Hepatocyte (in vitro differentiated cells): Measurements from ENCODE around the gene HSCB. TPM values are rescaled to one million over a fixed set of nuclear protein-coding genes. Genes with fewer than 3 reads are reported as not detected.
"Not testable (repeated sequence)": the region's sequence is repeated elsewhere in the genome, so short reads cannot be mapped to it uniquely, and the experiment has no call there.

Source experiments
- DNase-seq: peaks from one replicate; pipeline ENCODE4 v3.0.0-alpha.2; 2016; ENCODE audit warnings: low spot score
- H2AFZ ChIP-seq: fragments of 200-600 bp; sonication (generic); 2 replicates; pipeline ENCODE4 v1.6.0; 2016; ENCODE audit warnings: antibody characterized with exemption, mild to moderate bottlenecking
- H3K27ac ChIP-seq: fragments of 200-600 bp; sonication (generic); 2 replicates; pipeline ENCODE4 v1.5.1; 2016; ENCODE audit warnings: mild to moderate bottlenecking
- H3K27me3 ChIP-seq: fragments of 200-600 bp; sonication (generic); 2 replicates; pipeline ENCODE4 v1.6.1; 2016
- H3K36me3 ChIP-seq: fragments of 200-600 bp; sonication (generic); replicated peaks from 2 replicates; pipeline ENCODE4 v1.5.1; 2016; ENCODE audit warnings: low read depth; ENCODE audit not compliant: insufficient read depth
- H3K4me1 ChIP-seq: fragments of 200-600 bp; sonication (generic); 2 replicates; pipeline ENCODE4 v1.5.1; 2016; ENCODE audit warnings: mild to moderate bottlenecking, moderate library complexity; ENCODE audit not compliant: insufficient read depth
- H3K4me2 ChIP-seq: fragments of 200-600 bp; sonication (generic); 2 replicates; pipeline ENCODE4 v1.6.0; 2016
- H3K4me3 ChIP-seq: fragments of 200-600 bp; sonication (generic); 2 replicates; pipeline ENCODE4 v1.5.1; 2016; ENCODE audit warnings: mild to moderate bottlenecking
- H3K79me2 ChIP-seq: fragments of 200-600 bp; sonication (generic); 2 replicates; pipeline ENCODE4 v1.6.0; 2017; ENCODE audit warnings: mild to moderate bottlenecking
- H3K9me2 ChIP-seq: fragments of 200-600 bp; sonication (generic); replicated peaks from 2 replicates; pipeline ENCODE4 v1.6.0; 2017; ENCODE audit warnings: mild to moderate bottlenecking; ENCODE audit not compliant: insufficient read depth
- H3K9me3 ChIP-seq: fragments of 200-600 bp; sonication (generic); 2 replicates; pipeline ENCODE4 v1.5.1; 2016; ENCODE audit warnings: low read depth, mild to moderate bottlenecking
- H4K20me1 ChIP-seq: fragments of 200-600 bp; sonication (generic); 2 replicates; pipeline ENCODE4 v1.6.0; 2016; ENCODE audit warnings: mild to moderate bottlenecking; ENCODE audit not compliant: insufficient read depth, poor library complexity, severe bottlenecking
- EZH2 ChIP-seq: fragments of 200-600 bp; sonication (generic); IDR thresholded peaks from 2 replicates; pipeline ENCODE4 v1.6.1; 2016; ENCODE audit warnings: antibody characterized with exemption, mild to moderate bottlenecking, borderline replicate concordance
- EZH2phosphoT487 ChIP-seq: fragments of 200-600 bp; sonication (generic); IDR thresholded peaks from one replicate; pipeline ENCODE4 v1.6.1; 2018; ENCODE audit warnings: antibody characterized with exemption, mild to moderate bottlenecking, low read depth, moderate library complexity; ENCODE audit not compliant: unreplicated experiment, severe bottlenecking
- WGBS: methylation state at CpG from one replicate; pipeline ENCODE4 v1.1.6; 2016; ENCODE audit warnings: low lambda C conversion rate; ENCODE audit errors: missing lambda C conversion rate; 5-methylcytosine and 5-hydroxymethylcytosine counted together
- polyA plus RNA-seq: library from polyadenylated mRNA; unstranded; fragments of >200 nt; fragmentation: Nextera tagmentation; extraction: Ambion mirVana; gene quantifications from 2 replicates; pipeline ENCODE4 v1.2.1, GENCODE V29; 2016
- total RNA-seq: library from RNA; depleted of rRNA; stranded (reverse); fragments of >200 nt; gene quantifications from 2 replicates; pipeline ENCODE4 v1.2.3, GENCODE V29; 2014
- TF ChIP-seq, protein P1 (sequence below): fragments of 200-600 bp; sonication (generic); IDR thresholded peaks from 2 replicates; pipeline ENCODE4 v1.5.1; 2016; ENCODE audit warnings: antibody characterized with exemption, mild to moderate bottlenecking; ENCODE audit not compliant: poor library complexity

Gene HSCB, protein sequence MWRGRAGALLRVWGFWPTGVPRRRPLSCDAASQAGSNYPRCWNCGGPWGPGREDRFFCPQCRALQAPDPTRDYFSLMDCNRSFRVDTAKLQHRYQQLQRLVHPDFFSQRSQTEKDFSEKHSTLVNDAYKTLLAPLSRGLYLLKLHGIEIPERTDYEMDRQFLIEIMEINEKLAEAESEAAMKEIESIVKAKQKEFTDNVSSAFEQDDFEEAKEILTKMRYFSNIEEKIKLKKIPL
- 18.9 and 30.8 TPM in 2 replicates for total RNA-seq
- 20.6 and 22.6 TPM in 2 replicates for polyA plus RNA-seq

DNA sequence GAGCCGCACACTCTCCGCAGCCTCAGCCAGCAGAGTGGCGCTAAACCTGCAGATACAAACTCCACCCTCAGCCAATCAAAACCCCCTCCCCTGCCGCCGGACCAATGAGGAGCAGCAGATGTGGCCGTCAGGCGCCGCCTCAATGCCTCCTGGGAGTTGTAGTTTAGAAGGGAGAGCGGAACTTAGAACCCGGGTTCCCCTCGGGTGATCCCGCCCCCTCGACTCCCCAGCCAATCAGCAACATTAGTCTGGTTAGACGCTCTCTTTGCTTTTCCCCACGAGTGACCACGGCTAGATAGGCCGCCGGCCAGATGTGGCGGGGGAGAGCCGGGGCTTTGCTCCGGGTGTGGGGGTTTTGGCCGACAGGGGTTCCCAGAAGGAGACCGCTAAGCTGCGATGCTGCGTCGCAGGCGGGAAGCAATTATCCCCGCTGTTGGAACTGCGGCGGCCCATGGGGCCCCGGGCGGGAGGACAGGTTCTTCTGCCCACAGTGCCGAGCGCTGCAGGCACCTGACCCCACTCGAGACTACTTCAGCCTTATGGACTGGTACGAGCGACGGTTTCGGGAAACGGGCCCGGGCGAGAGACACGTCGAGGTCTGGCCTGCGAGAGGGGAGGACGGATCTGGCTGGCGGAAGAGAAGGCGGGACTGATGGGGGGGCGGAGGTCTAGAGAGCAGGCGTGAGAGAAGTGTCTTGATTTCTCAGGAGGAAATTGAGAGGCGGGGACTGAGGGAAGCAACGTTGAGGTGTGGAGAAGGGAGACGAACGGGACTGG, at the start of gene HSCB, which contains the start of gene CHEK2:
HSCB (plus strand) TSS at position 255 of the 777 bp plus-strand sequence; CDS start at position 312, 57 bp downstream.
CHEK2 (minus strand) TSS at position 36 of the 777 bp plus-strand sequence. CDS start 7,099 bp downstream, outside the sequence.
- TF ChIP-seq EZH2phosphoT487 (no peak), EZH2 (no peak)
- TF ChIP-seq, protein P1, sequence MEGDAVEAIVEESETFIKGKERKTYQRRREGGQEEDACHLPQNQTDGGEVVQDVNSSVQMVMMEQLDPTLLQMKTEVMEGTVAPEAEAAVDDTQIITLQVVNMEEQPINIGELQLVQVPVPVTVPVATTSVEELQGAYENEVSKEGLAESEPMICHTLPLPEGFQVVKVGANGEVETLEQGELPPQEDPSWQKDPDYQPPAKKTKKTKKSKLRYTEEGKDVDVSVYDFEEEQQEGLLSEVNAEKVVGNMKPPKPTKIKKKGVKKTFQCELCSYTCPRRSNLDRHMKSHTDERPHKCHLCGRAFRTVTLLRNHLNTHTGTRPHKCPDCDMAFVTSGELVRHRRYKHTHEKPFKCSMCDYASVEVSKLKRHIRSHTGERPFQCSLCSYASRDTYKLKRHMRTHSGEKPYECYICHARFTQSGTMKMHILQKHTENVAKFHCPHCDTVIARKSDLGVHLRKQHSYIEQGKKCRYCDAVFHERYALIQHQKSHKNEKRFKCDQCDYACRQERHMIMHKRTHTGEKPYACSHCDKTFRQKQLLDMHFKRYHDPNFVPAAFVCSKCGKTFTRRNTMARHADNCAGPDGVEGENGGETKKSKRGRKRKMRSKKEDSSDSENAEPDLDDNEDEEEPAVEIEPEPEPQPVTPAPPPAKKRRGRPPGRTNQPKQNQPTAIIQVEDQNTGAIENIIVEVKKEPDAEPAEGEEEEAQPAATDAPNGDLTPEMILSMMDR, result no peak
- H3K4me3 ChIP-seq, result peak within 1 kb of the TSS; percentile 59
- peaks cover 47% of the 10 kb centered on the region for H3K79me2 ChIP-seq
- no peaks in the 10 kb centered on the region for H3K9me3 ChIP-seq
- H2AFZ ChIP-seq, result peak within 1 kb of the TSS; percentile 67
- H4K20me1 ChIP-seq, result no peaks in the 10 kb centered on the region
- H3K36me3 ChIP-seq, result no peaks in the 10 kb centered on the region
- WGBS, result under 1% methylated on average over 47 of the region's 54 CpGs
- peak within 1 kb of the TSS; percentile 92 for H3K27ac ChIP-seq
- H3K4me2 ChIP-seq, result peak within 1 kb of the TSS; percentile 88
- no peaks in the 10 kb centered on the region for H3K27me3 ChIP-seq
- peaks cover 8% of the 10 kb centered on the region for H3K4me1 ChIP-seq
- DNase-seq, result peak; percentile 99
- no peaks in the 10 kb centered on the region for H3K9me2 ChIP-seq

DNA sequence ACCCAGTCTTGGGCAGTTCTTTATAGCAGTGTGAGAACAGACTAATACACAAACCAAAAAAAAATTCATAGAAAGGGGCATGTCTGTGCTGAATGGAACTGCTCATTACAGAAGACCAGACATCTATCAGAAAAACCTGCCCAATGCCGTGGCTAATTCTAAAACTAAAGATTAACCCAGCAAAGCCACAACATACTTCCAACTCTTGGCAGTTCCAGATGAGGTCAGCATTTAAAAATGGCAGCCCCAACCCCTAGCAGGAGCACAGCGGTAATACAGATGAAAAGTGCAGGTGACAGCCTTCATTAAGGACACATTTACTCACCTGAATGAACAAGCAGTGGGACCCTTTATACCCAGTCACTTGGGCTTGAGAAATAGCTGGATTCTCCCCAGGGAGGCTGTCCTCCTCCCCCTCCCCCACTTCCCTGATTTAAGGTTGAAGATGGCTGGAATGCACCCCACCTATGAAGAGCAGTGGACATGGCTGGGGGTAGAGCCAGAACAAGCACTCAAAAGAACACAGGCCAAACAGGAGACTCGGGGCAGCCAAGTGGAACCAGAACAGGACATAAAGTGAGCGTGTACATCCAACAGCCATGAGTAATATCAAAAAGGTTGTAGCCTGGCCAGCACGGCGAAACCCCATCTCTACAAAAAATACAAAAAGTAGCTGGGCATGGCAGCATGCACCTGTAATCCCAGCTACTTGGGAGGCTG, 48.6 kb upstream of the HSCB start:
- WGBS, result 95% methylated on average over 6 of the region's 6 CpGs
- not testable (repeated sequence) for H4K20me1 ChIP-seq, H3K36me3 ChIP-seq, H3K9me2 ChIP-seq, H2AFZ ChIP-seq, H3K79me2 ChIP-seq, H3K4me1 ChIP-seq, DNase-seq, H3K4me2 ChIP-seq, H3K4me3 ChIP-seq, H3K27ac ChIP-seq, H3K9me3 ChIP-seq, H3K27me3 ChIP-seq

DNA sequence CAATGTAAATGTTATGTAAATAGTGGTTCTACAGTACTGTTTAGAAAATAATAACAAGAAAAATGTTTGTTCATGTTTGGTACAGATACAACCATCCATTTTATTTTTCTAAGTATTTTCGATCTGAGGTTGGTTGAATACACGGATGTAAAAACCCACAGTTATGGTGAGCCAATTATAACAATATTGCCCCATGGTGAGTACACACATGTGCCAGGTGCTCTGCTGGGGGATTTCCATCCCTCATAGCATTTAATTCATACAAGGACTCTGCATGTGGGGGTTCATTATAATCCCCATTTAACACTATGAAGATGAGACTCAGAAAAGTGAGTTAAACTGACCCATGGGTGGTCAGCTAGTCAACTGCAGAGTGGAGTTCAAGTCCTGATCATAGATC, 38.9 kb upstream of the HSCB start:
- WGBS, result 96% methylated on average over 2 of the region's 2 CpGs
- Histone ChIP-seq H3K27ac (no peak overlapping the region), H3K9me2 (no peaks in the 10 kb centered on the region), H3K4me1 (no peaks in the 10 kb centered on the region), H3K4me3 (no peak overlapping the region), H2AFZ (no peak overlapping the region), H3K9me3 (no peaks in the 10 kb centered on the region), H3K27me3 (no peaks in the 10 kb centered on the region), H3K79me2 (no peaks in the 10 kb centered on the region), H4K20me1 (no peaks in the 10 kb centered on the region), H3K36me3 (no peaks in the 10 kb centered on the region), H3K4me2 (no peak overlapping the region)
- DNase-seq, result no peak
- TF ChIP-seq EZH2, result no peak
- TF ChIP-seq, protein P1, result no peak
- TF ChIP-seq EZH2phosphoT487, result no peak

DNA sequence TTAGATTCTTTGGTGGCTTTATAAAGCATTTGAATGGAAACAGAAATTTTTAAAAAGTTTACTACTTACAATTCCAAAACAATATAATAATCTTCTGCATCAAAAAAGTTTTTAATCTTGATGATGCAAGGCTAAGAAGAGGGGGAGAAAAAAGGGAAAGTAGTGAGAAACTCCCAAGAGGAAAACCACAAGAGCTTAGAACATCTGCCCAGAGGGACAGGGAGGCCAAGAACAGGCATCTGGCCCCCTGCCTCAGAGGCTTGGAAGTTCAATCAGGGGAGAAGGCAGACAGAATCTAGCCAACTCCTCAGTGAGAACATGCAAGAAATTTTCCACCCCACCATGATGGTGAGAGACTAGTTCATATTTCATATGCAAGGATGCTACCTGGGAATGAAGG, 38.4 kb upstream of the HSCB start:
- Histone ChIP-seq H3K27ac (no peak overlapping the region), H3K4me1 (no peaks in the 10 kb centered on the region), H3K9me2 (no peaks in the 10 kb centered on the region), H3K27me3 (no peaks in the 10 kb centered on the region), H3K79me2 (no peaks in the 10 kb centered on the region), H3K4me3 (no peak overlapping the region), H4K20me1 (no peaks in the 10 kb centered on the region), H3K4me2 (no peak overlapping the region), H3K9me3 (no peaks in the 10 kb centered on the region), H2AFZ (no peak overlapping the region), H3K36me3 (no peaks in the 10 kb centered on the region)
- DNase-seq, result no peak
- TF ChIP-seq EZH2 (no peak), EZH2phosphoT487 (no peak)
- TF ChIP-seq, protein P1, result no peak
